Activated CD8-positive, alpha-beta memory T cell treated with anti-CD3 and anti-CD28 coated beads for 4 hours (primary cell): ENCODE measurements around the gene CCNL1.
A peak's percentile ranks its signal among the peaks of the same experiment; 100 is the strongest.

Experiments
- DNase-seq, 2 donors: peaks; one replicate each; pipeline ENCODE4 v3.0.0-alpha.2; 2020; ENCODE audit warnings: low read depth in 2 of 2

CCNL1 gene

GRCh38 chr3:157145606-157146322 is 14.2 kb downstream of the CCNL1 start:
- DNase-seq, result no peak

DNA sequence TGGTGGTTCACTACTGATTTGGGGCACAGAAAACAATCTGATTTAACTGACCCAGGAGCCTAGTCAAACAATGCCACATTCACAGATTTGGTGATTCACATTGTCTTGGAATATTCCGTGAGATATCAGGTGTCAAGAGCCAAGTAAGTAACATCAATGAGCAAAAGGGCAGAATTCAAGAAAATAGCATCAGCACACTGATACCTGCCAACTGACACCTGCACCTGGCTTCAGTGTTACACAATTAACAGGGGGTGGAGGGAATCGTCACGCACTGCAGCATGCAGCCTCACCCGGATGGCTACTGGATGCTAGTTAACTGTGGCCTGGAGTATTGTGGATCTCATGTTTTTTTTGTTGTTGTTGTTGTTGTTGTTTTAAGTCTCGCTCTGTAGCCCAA is 17.6 kb downstream of the CCNL1 start:
- DNase-seq, result no peak

GRCh38 chr3:157139938-157140534 is 19.9 kb downstream of the CCNL1 start:
- DNase-seq, result no peak

GRCh38 chr3:157136647-157137387 is 23.1 kb downstream of the CCNL1 start:
- no peak for DNase-seq

DNA sequence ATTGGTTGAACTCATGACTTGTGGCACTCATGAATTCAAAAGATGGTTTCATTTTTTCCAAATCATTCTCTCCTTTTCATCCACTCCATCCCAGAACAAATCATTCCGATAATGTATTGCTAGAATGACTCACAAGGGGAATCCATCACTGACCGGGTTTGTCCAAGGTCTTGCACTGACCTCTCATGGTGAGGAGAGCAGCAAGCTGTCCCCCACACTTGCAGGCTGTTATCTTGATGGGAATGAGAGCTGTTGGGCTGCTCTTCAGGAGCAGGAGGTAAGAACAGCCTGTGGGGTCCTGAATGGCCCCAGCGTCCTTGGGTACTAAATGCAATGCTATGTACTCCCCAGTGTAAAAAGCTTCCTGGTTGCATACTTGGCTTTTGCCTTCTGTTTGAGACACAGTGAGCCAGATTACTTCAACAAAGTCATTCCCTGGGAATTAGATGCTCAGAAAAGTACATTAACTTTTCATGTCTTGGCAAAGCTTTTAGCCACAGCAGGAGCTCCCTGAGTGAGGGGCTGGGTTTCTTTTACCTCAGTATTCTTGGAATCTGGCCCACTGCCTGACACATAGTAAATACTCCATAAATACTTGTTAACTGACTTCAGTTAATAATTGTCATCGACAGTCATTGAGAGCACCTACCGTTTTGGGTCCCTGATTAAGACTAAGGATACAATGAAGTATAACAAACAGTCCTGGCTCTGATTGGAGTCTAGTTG is 24.1 kb downstream of the CCNL1 start:
- DNase-seq, result no peak

DNA sequence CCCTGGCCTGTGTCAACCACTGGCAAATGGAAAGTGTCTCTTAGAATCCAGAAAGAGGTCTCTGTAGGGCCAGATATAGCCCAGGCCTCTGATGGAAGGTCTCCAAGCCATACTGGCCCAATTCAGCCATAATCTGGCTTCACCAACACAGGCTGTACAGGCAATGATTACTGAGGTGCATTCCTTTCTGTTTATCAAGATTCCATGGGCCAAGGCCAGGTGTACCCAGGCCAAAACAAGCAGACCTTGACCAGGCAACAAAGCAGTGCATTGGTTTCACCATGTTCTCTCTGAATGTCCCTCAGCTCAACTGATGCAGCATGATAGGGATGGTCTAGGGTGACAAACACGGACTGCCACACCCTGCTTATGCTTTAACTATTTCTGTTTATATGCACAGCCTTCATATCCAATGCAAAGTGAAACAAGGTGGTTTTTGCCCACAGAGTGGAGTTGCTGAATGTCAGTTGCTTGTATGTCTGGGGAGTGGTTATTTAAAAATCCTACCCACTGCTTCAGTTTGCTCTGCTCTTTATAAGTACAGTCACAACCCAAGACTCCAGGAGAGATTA is 25.2 kb downstream of the CCNL1 start:
- DNase-seq, result no peak

GRCh38 chr3:157133434-157134320 is 26.3 kb downstream of the CCNL1 start:
- DNase-seq, result no peak

- no peak for DNase-seq
Measured at GRCh38 chr3:157132936-157133335, 27.0 kb downstream of the CCNL1 start.

- no peak for DNase-seq
Measured at GRCh38 chr3:157132341-157132740, 27.6 kb downstream of the CCNL1 start.

DNA sequence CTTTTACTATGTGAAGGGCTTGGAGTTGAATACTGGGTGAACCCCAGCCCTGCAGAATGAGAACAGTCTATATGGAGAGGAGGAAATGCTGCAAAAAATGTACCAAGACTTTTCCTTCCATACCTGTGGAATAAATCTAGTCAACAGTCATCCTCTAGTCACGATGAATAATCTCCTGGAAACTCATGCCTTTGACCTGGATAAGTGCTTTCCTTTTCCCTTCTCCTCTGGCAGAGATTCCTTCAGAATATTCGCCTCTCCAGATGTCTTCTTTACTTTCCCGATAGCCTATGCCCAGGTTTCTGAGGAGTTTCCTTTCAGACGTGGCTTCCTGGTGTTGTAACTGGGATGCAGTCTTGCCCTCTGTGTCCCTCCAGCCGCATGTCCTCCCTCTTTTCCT is 28.1 kb downstream of the CCNL1 start:
- DNase-seq, result no peak

GRCh38 chr3:157130467-157131251 is 29.3 kb downstream of the CCNL1 start:
- DNase-seq, result peak; percentile 49 to 50

DNA sequence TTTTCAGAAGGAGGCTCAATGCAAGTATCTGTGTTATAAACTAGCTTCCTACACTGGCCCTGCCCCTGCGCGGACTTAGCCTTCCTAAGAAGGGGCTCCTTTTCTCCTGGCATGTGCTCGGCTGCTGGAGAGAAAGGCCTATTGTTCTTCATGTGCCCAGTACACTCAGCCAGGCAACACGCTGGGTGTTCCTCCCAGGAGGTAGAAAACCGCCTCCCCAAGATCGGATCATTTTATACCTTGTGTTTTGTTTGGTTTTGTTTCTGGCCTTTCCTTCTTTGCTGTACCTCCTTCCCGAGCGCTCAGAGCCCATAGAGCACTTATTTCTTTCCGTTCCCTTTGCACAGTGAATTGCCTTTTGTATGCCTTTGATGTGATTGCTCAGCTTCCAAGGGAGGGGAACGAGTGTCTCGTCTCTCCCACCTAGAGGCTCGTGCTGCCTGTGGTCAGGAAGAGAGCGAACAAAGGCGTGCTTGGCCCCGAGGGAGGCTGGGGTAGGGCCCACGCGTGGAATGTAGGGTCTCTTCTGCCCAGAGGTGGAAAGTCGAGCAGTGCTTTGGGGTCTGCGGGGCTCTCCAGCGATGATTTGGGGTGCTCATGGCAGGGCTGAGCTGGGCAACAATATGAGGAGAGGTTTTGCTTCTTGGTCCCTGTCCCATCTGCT is 30.0 kb downstream of the CCNL1 start:
- no peak for DNase-seq

DNA sequence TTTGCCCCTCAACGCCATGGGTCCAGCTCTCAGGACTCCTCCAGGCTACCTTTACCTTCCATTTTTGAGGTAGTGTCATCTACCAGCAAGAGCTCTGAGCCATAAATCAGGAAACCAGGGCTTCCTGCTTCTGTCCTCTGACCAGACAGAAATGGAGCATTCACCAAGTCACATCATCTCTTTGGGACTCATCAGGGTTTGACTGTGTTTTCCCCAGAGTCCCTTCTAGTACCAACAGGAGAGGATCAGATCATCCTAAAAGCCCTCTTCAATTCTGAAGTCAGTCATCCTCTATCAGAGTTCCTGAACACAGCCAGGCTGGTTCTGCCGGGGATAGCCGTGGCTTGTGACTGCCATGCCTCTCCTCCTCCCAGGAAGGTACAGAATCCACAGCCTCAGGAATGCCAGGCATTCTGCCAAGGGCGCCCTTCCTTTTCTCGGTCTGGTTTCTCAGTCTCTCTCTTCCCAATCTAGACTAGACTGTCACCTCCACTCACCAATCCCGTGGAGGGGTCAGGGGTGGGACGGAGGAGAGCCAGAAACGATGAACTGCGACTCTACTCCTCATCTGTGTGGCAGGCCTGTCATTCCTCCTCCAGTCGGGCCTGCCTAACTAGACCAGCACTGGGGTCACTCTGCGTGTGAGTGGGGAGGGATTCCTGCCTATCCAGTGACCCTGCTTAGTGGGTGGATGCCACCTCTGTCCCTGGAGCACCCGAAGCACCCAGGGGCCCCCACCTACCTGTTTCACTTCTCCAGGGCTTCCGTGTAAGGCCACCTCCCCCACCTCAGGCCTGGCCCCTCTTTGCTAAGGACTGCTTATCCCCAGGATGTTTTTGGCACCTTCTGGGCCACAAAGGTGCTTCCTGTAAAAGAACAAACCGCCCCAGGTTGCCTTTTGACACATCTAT is 30.9 kb downstream of the CCNL1 start:
- DNase-seq, result no peak

GRCh38 chr3:157127831-157128767 is 31.8 kb downstream of the CCNL1 start:
- DNase-seq, result peak in 1 of 2 donors; percentile 36

DNA sequence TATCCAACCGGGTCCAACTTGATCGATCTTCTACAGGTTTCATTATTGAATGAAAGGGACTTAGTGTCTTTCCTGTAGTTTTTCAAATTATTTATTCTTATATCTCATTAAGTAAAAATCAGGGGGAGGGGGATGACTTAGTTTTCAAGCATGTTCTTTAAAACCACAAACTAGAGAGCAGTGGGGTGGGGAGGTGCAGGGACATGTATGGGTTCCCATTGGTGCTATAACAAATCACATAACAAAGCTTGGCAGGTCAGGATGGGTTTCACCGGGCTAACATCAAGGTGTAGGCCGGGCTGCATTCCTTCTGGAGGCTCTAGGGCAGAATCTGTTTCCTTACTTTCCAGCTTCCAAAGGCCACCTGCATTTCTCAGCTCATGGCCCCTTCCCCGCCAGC is 32.7 kb downstream of the CCNL1 start:
- DNase-seq, result no peak

- DNase-seq, result no peak
Measured at GRCh38 chr3:157126365-157126764, 33.6 kb downstream of the CCNL1 start.

DNA sequence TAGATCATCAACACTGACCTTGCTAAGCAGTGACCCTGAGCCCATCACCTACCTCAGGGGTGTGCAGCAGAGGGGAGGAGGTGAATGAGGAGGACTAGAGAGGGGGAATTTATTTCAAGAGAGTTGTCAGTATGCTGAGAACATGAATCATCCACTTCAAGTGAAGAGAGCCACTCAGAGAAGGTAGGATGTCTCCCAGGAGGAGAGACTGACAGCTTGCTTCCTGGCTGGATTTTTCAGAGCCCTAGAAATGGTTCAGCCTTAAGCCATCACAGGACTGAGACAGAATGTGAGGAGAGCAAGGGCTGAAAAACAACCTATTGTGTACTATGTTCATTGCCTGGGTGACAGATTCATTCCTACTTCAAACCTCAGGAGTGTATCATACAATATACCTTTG is 34.8 kb downstream of the CCNL1 start:
- DNase-seq, result no peak
